Measurements from ENCODE around the gene STAU1.
"Not testable (repeated sequence)": the region's sequence is repeated elsewhere in the genome, so short reads cannot be mapped to it uniquely, and the experiment has no call there.

The STAU1 gene

GRCh38 chr20:49112596-49113274, 75.4 kb downstream of the STAU1 start:
- DNase-seq = no peak

- DNase-seq = no peak
Measured at GRCh38 chr20:49110767-49111694, 77.1 kb downstream of the STAU1 start.

- DNase-seq = no peak
Measured at GRCh38 chr20:49106328-49106727, 81.8 kb downstream of the STAU1 start.

GRCh38 chr20:49104979-49105547, 83.1 kb downstream of the STAU1 start:
- not testable (repeated sequence) for DNase-seq

GRCh38 chr20:49104365-49104648, 83.8 kb downstream of the STAU1 start:
- no peak for DNase-seq

- DNase-seq = no peak
Measured at GRCh38 chr20:49103647-49104364, 84.3 kb downstream of the STAU1 start.

GRCh38 chr20:49103019-49103418, 85.1 kb downstream of the STAU1 start:
- DNase-seq = no peak

GRCh38 chr20:49100972-49101371, 87.2 kb downstream of the STAU1 start:
- no peak for DNase-seq

- not testable (repeated sequence) for DNase-seq
Measured at GRCh38 chr20:49100292-49100691, 87.8 kb downstream of the STAU1 start.

GRCh38 chr20:49099011-49099410, 89.1 kb downstream of the STAU1 start:
- DNase-seq = no peak

- no peak for DNase-seq
Measured at GRCh38 chr20:49098136-49098535, 90.0 kb downstream of the STAU1 start.

GRCh38 chr20:49097159-49097558, 91.0 kb downstream of the STAU1 start:
- DNase-seq = no peak

GRCh38 chr20:49096203-49096730, 91.9 kb downstream of the STAU1 start:
- DNase-seq = no peak

- no peak for DNase-seq
Measured at GRCh38 chr20:49091762-49092161, 96.4 kb downstream of the STAU1 start.

- no peak for DNase-seq
Measured at GRCh38 chr20:49091104-49091503, 97.0 kb downstream of the STAU1 start.

- DNase-seq = not testable (repeated sequence)
Measured at GRCh38 chr20:49082295-49082694, 105.8 kb downstream of the STAU1 start.

- DNase-seq = no peak
Measured at GRCh38 chr20:49078310-49078709, 109.8 kb downstream of the STAU1 start.

- no peak for DNase-seq
Measured at GRCh38 chr20:49074521-49074920, 113.6 kb downstream of the STAU1 start.
